Measurements from ENCODE around the gene DIS3. TPM values are rescaled to one million over a fixed set of nuclear protein-coding genes. Genes with fewer than 3 reads are reported as not detected.
A peak's percentile ranks its signal among the peaks of the same experiment; 100 is the strongest.
"Not testable (repeated sequence)": the region's sequence is repeated elsewhere in the genome, so short reads cannot be mapped to it uniquely, and the experiment has no call there.

Gene DIS3
- total and polyA plus RNA-seq, 2 experiments from 2014 or later, result 37.7 to 45.1 TPM

GRCh38 chr13:72808917-72809500, 27.3 kb upstream of the DIS3 start:
- no peaks in the 10 kb centered on the region for H3K9me3 Mint-ChIP-seq
- ATAC-seq (no peak), DNase-seq (ENCODE audit: low spot score) (peak; percentile 39)
- no peak overlapping the region for H2AFZ ChIP-seq
- H3K27me3 ChIP-seq (ENCODE audit: insufficient read depth), result no peaks in the 10 kb centered on the region
- H3F3A ChIP-seq (replicated peaks; ENCODE audit: low read depth), result no peaks in the 10 kb centered on the region
- no peak overlapping the region for H3K4me2 ChIP-seq
- no peaks in the 10 kb centered on the region for H4K20me1 ChIP-seq (replicated peaks; ENCODE audit: insufficient read depth)
- no peaks in the 10 kb centered on the region for H3K27me3 Mint-ChIP-seq (ENCODE audit: insufficient read depth, low read depth, poor library complexity)
- no peak overlapping the region for H3K27ac Mint-ChIP-seq
- no peak overlapping the region for H3K4me3 ChIP-seq
- no peak overlapping the region for H3K4me3 Mint-ChIP-seq
- no peaks in the 10 kb centered on the region for H3K79me2 ChIP-seq (replicated peaks; ENCODE audit: insufficient read depth)
- H3K27ac ChIP-seq (ENCODE audit: low read depth), result no peak overlapping the region
- no peaks in the 10 kb centered on the region for H3K36me3 ChIP-seq (ENCODE audit: insufficient read depth)
- peaks cover 19% of the 10 kb centered on the region; the same call in 2 of the 3 replicates for H3K36me3 Mint-ChIP-seq (ENCODE audit: low read depth)
- no peaks in the 10 kb centered on the region for H3K9me2 ChIP-seq (ENCODE audit: insufficient read depth)
- no peaks in the 10 kb centered on the region for H3K4me1 Mint-ChIP-seq
- TF ChIP-seq CTCF (conservative IDR thresholded peaks at IDR 0.05; ENCODE audit: low read depth in 2 of 2) (peak in 1 of 2 experiments; percentile 79; a peak in 3 of 4 replicates), STAT1 (IDR thresholded peaks at IDR 0.05; ENCODE audit: unreplicated experiment) (no peak)
- H3K4me1 ChIP-seq (ENCODE audit: insufficient read depth), result no peaks in the 10 kb centered on the region

DNA sequence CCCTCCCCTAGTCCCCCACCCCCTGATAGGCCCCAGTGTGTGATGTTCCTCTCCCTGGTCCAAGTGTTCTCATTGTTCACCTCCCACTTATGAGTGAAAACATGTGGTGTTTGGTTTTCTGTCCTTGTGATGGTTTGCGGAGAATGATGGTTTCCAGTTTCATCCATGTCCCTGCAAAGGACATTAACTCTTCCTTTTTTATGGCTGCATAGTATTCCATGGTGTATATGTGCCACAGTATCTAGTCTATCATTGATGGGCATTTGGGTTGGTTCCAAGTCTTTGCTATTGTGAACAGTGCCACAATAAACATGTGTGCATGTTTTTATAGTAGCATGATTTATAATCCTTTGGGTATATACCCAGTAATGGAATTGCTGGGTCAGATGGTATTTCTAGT, 24.8 kb upstream of the DIS3 start:
- H3K4me1 ChIP-seq (ENCODE audit: insufficient read depth); H2AFZ ChIP-seq; H3K27ac Mint-ChIP-seq; ATAC-seq; H3F3A ChIP-seq (replicated peaks; ENCODE audit: low read depth); H3K4me3 Mint-ChIP-seq; H3K27me3 Mint-ChIP-seq (ENCODE audit: insufficient read depth, low read depth, poor library complexity); DNase-seq (ENCODE audit: low spot score); H3K27me3 ChIP-seq (ENCODE audit: insufficient read depth); H3K79me2 ChIP-seq (replicated peaks; ENCODE audit: insufficient read depth); H3K9me2 ChIP-seq (ENCODE audit: insufficient read depth); H3K4me2 ChIP-seq; H3K4me1 Mint-ChIP-seq; H3K27ac ChIP-seq (ENCODE audit: low read depth); H3K4me3 ChIP-seq; H3K36me3 ChIP-seq (ENCODE audit: insufficient read depth); H3K9me3 Mint-ChIP-seq; H4K20me1 ChIP-seq (replicated peaks; ENCODE audit: insufficient read depth): not testable (repeated sequence)
- peaks cover 19% of the 10 kb centered on the region; the same call in 2 of the 3 replicates for H3K36me3 Mint-ChIP-seq (ENCODE audit: low read depth)

DNA sequence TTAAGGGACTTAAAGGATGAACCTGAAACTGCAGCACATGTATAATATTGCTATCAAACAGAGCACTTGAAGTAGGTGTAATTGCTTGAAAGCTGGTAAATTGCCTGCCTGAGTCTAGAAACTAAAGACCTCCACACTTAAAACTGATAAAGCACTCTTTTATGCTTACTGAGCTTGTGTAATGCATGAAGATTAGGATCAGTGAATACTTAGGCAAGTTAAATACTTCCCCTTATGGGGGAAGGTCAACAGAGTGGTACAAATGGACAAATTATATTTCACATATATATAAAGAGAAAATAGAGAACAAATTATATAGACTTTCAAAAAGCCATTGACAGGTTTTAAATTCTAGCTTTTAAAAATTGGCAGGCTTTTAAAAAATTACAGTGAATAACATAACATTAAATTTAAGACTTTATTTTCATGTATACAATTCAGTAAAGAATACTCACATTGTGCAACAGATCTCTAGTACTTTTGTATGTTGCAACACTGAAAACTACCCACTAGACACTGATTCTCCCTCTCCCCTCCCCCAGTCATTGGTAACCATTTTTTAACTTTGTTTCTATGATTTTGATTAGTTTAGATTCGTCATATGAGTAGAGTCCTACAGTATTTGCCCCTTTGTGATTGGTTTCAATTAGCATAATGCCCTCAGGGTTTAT, 24.1 kb upstream of the DIS3 start:
- H3K4me2 ChIP-seq, result no peak overlapping the region
- ATAC-seq, result no peak
- no peak for DNase-seq (ENCODE audit: low spot score)
- no peaks in the 10 kb centered on the region for H3K79me2 ChIP-seq (replicated peaks; ENCODE audit: insufficient read depth)
- Mint-ChIP-seq H3K4me3 (no peak overlapping the region), H3K9me3 (no peaks in the 10 kb centered on the region), H3K36me3 (ENCODE audit: low read depth) (peaks cover 21% of the 10 kb centered on the region; the same call in 2 of the 3 replicates), H3K27me3 (ENCODE audit: insufficient read depth, low read depth, poor library complexity) (no peaks in the 10 kb centered on the region), H3K27ac (no peak overlapping the region), H3K4me1 (no peaks in the 10 kb centered on the region)
- no peaks in the 10 kb centered on the region for H3K27me3 ChIP-seq (ENCODE audit: insufficient read depth)
- H3K27ac ChIP-seq (ENCODE audit: low read depth), result no peak overlapping the region
- no peaks in the 10 kb centered on the region for H4K20me1 ChIP-seq (replicated peaks; ENCODE audit: insufficient read depth)
- no peaks in the 10 kb centered on the region for H3K9me2 ChIP-seq (ENCODE audit: insufficient read depth)
- no peaks in the 10 kb centered on the region for H3K4me1 ChIP-seq (ENCODE audit: insufficient read depth)
- no peak overlapping the region for H2AFZ ChIP-seq
- H3F3A ChIP-seq (replicated peaks; ENCODE audit: low read depth), result no peaks in the 10 kb centered on the region
- H3K36me3 ChIP-seq (ENCODE audit: insufficient read depth), result no peaks in the 10 kb centered on the region
- no peak overlapping the region for H3K4me3 ChIP-seq
- TF ChIP-seq JUNB (IDR thresholded peaks at IDR 0.05; ENCODE audit: unreplicated experiment) (no peak), ZNF114 (CRISPR knock-in tag; IDR thresholded peaks at IDR 0.05) (no peak), POLR2AphosphoS5 (IDR thresholded peaks at IDR 0.05; ENCODE audit: low read depth) (no peak), ZNF462 (CRISPR knock-in tag; IDR thresholded peaks at IDR 0.05) (no peak), ZNF331 (CRISPR knock-in tag; IDR thresholded peaks at IDR 0.05; ENCODE audit: low read depth) (no peak), STAT1 (IDR thresholded peaks at IDR 0.05; ENCODE audit: unreplicated experiment) (no peak)

Measured in GM23338 (cell line).